Activated CD8-positive, alpha-beta memory T cell treated with anti-CD3 and anti-CD28 coated beads, Interleukin-2, amount 50 U/mL, for 1 hour (primary cell): Measurements from ENCODE around the gene FOXC1.

Experiments used
- DNase-seq: peaks from one replicate; pipeline ENCODE4 v3.0.0-alpha.2; 2020; ENCODE audit errors: extremely low read depth

The FOXC1 gene

DNA sequence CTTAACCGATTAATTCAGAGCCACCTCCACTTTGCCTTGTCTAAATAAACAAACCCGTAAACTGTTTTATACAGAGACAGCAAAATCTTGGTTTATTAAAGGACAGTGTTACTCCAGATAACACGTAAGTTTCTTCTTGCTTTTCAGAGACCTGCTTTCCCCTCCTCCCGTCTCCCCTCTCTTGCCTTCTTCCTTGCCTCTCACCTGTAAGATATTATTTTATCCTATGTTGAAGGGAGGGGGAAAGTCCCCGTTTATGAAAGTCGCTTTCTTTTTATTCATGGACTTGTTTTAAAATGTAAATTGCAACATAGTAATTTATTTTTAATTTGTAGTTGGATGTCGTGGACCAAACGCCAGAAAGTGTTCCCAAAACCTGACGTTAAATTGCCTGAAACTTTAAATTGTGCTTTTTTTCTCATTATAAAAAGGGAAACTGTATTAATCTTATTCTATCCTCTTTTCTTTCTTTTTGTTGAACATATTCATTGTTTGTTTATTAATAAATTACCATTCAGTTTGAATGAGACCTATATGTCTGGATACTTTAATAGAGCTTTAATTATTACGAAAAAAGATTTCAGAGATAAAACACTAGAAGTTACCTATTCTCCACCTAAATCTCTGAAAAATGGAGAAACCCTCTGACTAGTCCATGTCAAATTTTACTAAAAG, 2.7 kb downstream of the FOXC1 start:
- no peak for DNase-seq

DNA sequence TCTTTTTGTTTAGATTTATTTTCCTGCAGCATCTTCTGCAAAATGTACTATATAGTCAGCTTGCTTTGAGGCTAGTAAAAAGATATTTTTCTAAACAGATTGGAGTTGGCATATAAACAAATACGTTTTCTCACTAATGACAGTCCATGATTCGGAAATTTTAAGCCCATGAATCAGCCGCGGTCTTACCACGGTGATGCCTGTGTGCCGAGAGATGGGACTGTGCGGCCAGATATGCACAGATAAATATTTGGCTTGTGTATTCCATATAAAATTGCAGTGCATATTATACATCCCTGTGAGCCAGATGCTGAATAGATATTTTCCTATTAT, 3.2 kb downstream of the FOXC1 start:
- DNase-seq, result no peak

GRCh38 chr6:1613346-1613687, 3.6 kb downstream of the FOXC1 start:
- no peak for DNase-seq

- no peak for DNase-seq
Measured at GRCh38 chr6:1613688-1614447, 4.2 kb downstream of the FOXC1 start.

DNA sequence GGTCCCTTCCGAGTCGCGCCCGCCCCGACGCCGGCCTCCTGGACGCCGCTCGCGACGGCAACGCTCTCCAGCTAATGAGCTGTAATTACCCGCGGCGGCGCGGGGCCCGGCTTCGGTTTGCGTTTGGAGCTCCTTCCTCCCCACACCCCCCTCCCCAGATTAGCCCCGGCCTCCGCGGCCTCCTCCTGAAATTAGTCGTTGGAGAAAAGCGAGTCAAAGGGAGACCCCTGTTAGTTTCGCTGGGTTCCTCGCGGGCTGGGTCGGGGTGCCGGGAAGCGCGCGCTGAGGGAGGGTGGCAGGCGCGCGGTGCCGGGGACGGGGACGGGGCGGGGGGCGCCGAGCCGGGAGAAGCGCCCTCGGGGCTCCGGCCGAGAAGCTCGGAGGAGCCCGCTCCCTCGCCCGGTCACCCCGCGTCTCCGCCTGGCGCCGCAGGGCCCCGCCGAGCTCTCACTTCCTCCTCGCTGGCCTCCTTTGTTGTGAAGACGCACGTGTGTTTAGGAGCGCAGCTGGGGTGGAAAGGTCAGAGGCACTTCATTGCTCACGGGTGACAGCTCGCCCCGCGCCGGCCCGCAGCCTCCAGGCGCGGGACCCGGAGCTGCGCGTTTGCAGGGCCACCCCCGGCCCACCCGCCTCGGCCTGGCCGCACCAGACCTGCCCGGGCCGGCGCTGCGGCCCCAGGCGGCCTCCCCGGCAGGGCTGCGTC, 4.9 kb downstream of the FOXC1 start:
- no peak for DNase-seq

- no peak for DNase-seq
Measured at GRCh38 chr6:1615151-1615852, 5.6 kb downstream of the FOXC1 start.

DNA sequence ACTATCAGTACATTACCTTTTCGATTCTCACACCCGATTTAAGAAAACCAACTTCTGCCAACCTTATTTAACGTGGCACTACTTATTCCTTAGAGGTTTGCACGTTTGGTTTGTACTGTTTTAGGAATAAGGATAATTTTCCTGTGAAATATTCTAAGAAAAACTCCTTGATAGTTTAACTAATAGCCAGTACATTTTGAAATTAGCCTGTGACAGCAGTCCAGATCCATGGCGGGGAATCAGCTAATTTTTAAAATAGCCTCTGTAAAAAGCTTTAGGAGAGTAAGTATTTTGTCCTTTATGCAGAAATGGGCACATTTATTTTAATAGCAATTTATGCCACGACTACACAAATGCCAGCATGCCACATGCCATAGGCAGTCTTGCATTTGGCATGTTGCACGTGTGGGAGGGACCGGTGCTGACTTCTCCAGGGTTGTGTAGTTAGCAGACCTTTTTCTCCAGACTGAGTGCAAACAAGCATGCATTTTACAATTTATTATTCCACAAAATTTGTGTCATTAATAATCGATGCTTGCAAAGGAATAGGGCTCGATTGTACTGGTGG, 6.2 kb downstream of the FOXC1 start:
- no peak for DNase-seq

DNA sequence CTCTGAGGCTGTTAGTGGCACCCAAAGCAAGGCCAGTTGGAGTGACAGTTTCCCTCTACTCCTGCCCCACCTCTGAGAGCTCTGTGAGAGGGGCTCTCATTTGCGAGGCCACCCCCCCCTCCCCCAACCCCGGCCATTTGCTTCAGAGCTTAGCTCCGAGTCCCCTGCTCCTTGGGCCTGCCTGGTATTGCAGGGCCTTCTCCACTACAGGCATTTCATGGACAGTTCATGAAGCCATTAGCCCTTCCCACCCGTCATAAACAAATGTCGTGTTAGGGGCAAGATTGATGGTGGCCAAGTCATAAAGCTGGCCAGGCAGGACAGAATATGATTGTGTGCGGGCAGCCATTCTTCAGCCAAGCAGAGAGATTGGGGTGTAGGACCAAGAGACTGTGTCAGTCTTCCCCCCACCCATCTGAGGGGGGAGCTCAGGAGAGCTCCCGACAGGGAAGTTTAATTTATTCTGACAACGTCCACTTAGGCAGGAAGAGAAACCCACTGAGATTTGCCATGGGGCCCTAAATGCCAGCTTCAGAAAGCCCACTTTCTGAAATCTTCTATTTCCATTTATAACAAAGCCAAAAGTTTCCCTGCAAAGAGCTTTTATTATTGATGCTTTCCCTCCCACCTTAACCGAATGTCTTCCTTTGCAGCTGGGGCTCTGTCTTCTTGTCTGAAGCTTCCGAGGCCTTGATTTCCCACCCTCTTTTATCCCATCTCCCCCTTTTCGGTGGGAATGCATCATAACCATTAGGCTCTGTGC, 7.2 kb downstream of the FOXC1 start:
- no peak for DNase-seq

- no peak for DNase-seq
Measured at GRCh38 chr6:1617466-1618310, 8.0 kb downstream of the FOXC1 start.

DNA sequence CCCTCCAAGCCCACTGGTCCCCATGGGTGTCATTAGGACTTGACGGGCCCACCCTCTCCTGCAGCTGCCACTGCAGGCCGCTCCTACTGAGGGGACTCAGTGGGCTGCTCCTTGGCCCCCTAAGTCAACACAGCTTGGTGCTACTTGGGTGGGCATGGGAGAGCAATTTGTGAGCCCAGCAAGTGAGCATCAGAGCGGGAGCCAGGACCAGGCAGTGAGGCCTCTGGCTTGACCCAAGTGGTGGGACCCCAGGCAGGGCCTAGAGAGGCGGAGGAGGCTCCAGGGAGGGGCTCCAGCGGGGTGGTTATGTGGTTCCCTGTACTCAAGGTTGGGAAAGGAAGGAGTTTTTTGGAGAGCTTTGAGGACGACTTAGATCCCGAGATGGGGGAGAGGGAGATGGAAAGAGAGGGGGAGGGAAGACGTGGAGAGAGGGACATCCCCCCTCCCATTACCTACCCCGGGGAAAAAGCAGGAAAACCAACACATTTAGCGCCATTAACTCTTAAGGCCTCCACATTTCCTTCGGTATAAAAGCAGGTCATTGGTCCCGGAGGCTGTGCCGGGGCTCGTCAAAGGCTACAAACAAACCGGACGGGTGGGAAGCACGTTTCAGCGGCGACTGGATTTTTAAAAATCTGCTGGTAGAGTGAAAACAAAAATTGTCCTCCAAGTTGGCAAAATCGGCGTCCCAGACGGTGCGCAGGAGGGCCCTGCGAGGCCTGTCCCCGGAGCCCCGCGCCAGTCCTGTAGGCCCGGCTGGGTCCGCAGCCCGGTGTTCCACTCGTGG, 8.8 kb downstream of the FOXC1 start:
- DNase-seq, result no peak

- no peak for DNase-seq
Measured at GRCh38 chr6:1619098-1619672, 9.5 kb downstream of the FOXC1 start.

- DNase-seq, result no peak
Measured at GRCh38 chr6:1619673-1620503, 10.2 kb downstream of the FOXC1 start.

DNA sequence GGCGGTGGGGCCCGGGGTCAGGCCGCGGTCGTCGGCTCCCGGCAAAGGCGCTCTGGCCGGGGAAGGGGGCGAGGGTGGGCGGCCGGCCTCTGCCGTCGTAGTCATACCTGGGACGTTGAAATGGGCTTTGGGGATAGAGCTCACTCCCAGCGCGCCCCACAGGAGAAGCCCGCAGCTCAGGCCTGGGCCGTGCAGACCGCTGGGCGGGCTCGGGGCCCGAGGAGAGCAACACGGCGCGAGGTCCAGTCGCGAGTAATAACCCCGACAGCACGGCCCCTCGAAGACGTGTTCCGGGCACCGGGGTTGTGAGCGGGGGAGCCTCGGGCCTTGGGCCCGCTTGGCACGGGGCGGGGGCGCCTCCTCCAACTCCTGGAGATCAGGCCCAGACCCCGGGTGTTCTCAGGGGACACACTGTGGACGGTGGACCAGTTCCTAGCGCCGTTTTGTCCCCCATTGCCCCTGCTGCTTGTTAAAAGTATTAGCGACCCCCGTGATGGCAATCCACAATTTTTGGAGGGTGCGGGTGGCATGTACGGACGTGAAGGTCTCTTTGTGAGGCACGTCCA, 10.9 kb downstream of the FOXC1 start:
- no peak for DNase-seq

- DNase-seq, result no peak
Measured at GRCh38 chr6:1621070-1621701, 11.5 kb downstream of the FOXC1 start.

GRCh38 chr6:1622220-1622850, 12.6 kb downstream of the FOXC1 start:
- DNase-seq, result no peak

- DNase-seq, result no peak
Measured at GRCh38 chr6:1622851-1623768, 13.4 kb downstream of the FOXC1 start.
